Globus pallidus (tissue), 1 donor: Measurements from ENCODE around the gene ATP10B.

Source experiments
- DNase-seq: peaks from one replicate; pipeline ENCODE4 v3.0.0-alpha.2; 2015; ENCODE audit warnings: low spot score

ATP10B gene

DNA sequence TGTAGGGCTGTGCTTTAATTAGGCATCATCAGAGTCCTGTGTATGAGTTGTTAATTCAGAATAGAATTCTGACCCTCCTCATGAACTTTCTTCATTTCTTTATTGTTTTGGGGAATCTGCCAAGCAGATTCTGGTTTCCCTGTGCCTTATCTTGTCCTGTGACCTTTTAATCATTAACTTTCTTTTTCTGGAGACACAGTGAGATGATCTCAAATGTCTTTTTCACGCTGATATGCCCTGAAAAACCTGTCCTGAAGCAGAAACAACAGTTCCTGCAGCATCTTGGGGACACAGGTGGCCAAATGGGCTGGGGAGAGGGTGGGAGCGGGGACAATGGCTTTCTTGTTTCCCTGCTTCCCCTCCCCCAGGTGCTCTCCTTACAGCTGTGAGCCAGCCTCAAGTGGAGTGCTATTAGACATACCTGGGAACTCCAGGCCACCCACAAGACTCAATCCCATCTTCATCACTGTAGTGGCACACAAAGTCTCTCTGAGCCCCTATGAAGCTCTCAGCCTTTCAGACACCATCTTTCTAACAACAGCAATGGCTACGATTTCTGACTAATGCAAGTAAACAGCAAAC is 213.8 kb downstream of the ATP10B start:
- no peak for DNase-seq

DNA sequence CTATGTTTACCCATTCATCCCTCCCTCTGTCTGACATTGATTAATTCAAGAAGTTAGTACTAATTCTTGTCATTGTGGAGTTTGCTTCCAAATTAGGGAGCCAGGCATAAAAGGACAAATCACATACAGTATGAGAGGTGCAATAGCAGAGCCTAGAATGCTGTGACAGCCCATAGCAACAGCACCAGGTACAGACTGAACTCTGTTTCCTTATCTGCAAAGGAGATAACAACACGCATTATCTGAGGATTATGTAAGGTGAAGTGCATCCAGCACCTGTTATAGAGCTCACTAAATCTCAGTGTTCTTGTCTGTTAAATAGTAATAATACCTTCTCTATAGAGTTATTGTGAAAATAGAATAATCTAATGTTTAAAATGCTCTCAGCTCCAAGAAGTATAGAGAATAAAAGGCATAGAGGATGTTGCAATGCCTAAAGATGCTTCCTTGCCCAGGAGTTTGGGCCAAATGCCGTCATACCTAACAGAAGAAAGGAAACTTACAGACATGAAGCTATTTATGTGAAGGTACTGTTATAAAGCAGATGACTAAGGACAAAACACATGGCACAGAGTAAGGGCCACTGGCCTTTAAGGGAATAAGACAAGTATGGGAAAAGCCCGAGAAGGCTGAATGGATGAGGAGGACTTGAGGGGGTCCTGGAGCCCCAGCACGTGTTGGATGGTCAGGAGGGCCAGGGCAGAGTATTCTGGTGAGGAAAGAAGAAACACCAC is 214.5 kb downstream of the ATP10B start:
- no peak for DNase-seq

DNA sequence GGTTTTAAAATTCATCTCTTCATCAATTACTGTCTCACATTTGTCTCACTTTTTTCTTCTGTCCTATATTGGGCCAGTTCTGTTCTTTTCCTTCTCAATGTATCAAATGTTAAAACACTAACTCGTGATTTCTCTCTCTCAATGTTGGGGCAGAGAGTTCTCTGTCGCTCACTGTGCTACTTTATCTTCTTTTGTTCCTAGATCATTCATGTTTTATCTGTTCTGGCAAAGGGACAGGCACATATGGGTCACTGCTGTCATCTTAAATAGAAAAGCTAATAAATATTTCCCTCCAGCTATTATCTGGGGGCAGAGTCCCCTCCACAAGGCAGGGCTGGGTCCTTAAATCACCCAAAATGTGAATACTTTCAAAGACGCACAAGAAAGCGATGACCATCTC is 216.3 kb downstream of the ATP10B start:
- DNase-seq: no peak

DNA sequence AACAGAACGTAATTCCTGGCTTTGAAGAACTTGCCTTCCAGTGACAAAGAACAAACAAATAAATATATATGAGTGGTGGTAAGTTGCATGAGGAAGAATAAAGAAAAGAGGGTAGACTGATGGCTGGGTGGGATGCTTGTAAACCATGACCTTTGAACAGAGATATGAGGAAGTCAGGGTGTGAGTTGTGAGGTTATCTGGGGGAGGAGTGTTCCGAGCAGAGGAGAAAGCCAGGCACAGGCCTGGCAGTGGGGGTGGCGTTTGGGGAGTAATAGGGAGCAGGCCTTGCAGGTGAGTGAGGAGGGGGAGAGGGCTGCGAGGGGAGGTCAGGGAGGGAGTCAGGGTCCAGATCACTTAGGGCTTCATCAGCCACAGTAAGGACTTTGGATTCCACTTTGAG is 217.0 kb downstream of the ATP10B start:
- no peak for DNase-seq

- no peak for DNase-seq
Measured at GRCh38 chr5:160629003-160629402, 223.0 kb downstream of the ATP10B start.

GRCh38 chr5:160628619-160628968 is 223.4 kb downstream of the ATP10B start:
- DNase-seq: no peak

GRCh38 chr5:160627921-160628618 is 223.9 kb downstream of the ATP10B start:
- DNase-seq: no peak

GRCh38 chr5:160626322-160626721 is 225.7 kb downstream of the ATP10B start:
- no peak for DNase-seq

GRCh38 chr5:160621526-160621925 is 230.5 kb downstream of the ATP10B start:
- no peak for DNase-seq

- no peak for DNase-seq
Measured at GRCh38 chr5:160620401-160620800, 231.6 kb downstream of the ATP10B start.

- DNase-seq: no peak
Measured at GRCh38 chr5:160619381-160619780, 232.6 kb downstream of the ATP10B start.

GRCh38 chr5:160618286-160618685 is 233.7 kb downstream of the ATP10B start:
- DNase-seq: no peak

DNA sequence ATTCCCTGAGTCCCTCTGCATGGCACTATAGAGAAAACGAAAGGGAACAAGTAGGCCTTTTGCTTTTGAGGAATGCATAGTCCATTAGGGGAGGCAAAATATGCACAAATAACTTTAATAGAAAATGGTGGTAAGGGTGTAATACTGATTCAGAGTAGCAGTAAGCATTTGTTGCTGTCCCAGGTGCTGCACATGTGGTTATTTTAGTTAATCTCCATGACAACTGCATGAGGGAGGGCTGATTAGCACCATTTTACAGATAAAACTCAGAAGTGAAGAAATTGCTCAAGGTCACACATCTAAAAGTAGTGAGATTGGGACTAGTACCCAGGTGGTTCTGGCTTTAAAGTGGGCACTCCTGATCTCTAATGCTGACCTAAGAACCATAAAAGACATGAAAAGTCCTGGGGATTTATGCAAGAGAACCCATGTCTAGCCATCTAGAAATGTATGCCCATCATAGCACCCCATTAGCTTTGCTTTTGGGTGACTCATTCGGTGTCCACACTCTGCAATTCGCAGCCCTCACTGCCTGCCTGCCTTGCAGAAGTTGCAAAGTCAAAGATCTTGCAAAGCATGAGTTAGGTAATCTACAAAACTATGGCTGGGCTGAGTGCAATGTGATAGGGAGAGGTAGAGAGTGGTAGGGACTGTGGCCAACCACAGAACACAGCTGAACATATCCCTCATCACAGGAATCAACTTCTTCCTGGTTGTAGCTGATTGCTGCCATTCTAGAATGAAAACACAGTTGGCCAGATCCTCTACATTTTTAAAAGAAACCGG is 235.1 kb downstream of the ATP10B start:
- DNase-seq: no peak

DNA sequence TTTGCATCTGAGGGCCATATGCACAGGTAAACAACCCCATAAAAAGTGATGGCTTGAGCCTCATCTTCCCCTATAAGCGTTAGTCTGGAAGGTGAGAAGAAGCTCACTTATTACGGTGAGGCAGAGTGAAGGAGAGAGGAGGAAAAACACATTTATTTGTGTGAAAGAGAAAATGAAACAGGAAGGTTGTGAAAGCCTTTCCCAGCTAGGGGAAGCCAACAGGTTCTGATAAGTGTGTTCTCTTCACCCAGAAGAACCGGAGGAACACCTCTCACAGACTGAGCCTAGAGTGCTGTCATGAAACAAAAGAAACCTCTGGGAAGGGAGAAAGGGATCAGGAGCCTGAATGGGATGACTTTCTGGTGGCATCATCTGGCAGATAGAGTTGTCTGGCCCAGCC is 237.9 kb downstream of the ATP10B start:
- no peak for DNase-seq

DNA sequence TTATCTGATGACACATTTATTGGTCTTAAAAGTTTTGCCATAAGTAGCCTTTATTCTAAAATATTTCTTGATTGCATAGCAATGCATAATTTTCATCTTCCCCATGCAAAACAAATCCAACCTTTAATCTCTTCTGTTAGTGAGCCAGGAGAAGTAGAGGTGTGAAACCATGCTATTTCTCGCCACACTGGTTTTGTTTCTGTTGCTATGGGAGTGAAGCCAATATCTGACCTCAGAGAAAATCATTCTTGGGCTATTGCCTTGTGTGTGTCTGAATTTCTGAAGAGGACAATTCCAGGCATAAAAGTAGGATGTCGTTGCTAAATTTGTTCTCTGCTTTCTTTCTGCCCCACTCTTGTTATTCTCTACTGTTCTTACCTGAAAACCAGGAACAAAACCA is 246.7 kb downstream of the ATP10B start:
- no peak for DNase-seq

- DNase-seq: no peak
Measured at GRCh38 chr5:160604484-160604883, 247.5 kb downstream of the ATP10B start.

DNA sequence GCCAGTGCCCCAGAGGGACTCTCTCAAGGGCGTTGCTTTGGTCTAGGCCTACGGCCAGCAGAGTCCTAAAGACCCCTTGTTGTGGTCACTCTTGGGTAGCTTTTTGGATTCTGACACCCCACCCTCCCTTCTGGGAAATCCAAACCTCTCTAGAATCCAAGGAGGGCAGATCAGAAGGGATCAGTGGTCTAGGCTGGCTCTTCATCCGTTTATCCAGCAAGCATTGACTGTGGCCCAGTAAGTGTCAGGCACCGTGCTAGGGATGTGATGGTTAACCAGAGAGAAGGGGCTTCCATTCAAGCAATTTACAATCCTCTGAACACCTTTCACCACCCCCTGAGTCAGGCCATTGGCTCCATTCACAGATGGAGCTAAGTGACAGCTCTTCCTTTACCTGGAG is 249.3 kb downstream of the ATP10B start:
- DNase-seq: no peak

DNA sequence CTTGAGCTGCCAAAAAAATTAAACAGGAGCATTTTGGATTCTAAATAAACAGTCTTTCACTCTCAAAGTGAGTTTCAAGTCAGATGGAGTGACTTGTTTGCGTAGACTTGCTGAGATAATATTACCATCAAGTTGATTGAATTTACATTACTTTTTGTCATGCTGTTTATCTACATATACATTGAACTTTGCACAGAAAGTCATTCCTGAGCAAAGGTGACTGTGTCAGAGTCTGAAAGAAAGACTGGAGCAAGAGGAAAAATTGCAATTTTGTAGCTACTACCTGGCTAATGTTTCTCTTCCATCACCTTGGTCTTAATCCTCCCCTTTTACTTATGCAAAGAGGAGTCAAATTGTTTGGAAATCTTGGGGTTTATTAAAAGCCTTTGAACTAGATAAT is 251.0 kb downstream of the ATP10B start:
- no peak for DNase-seq

DNA sequence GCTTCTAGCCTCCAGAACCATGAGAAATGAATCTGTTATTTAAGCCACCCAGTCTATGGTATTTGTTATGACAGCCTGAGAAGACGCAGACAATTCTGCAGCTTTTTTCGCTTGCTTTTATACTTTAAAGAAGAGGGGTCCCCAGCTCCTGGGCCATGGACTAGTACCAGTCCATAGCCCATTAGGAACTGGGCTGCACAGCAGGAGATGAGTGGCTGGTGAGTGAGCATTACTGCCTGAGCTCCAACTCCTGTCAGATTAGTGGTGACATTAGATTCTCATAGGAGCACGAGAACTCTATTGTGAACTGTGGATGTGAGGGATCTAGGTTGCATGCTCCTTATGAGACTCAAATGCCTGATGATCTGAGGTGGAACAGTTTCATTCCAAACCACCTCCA is 278.7 kb downstream of the ATP10B start:
- no peak for DNase-seq

GRCh38 chr5:160567031-160567705 is 284.8 kb downstream of the ATP10B start:
- no peak for DNase-seq

DNA sequence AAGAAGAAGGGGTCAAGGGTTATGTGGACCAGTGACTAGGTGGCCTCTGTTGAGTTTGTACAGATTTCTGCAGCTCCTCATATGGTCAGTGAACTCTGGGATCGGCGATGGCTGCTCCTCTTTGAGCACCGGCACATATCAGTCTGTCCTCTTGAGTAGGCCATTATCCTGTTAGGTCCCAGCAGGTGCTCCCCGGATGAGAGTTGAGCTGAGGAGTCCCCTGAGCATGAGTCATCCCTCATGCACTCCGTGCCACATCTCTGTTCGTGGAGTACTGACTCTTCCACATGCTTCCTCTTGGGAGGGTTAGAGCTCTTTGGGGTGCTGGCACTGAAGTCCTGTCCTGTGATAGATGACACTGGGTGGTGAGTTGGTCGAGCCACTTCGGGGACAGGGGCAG is 286.6 kb downstream of the ATP10B start:
- DNase-seq: no peak

DNA sequence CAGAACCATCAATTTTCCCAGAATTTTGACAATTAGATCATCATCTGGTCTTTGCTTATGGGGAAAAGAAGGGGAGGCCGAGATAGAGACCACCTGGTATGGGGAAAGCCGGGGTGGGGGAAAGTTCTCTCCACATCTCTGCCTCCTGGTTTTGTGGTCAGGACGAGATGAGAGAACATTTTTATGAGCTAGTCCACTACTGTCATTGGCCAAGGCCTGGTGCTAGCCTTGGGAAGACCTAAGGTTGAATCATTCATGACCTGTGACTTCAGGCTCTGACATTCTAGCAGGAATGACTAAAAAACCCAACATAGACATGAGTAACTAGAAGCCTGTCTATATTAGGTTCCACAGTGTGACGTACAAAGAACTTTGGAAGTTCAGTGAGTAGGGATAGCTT is 295.2 kb downstream of the ATP10B start:
- no peak for DNase-seq
